ENCODE results near the gene CHST3.

Gene CHST3

DNA sequence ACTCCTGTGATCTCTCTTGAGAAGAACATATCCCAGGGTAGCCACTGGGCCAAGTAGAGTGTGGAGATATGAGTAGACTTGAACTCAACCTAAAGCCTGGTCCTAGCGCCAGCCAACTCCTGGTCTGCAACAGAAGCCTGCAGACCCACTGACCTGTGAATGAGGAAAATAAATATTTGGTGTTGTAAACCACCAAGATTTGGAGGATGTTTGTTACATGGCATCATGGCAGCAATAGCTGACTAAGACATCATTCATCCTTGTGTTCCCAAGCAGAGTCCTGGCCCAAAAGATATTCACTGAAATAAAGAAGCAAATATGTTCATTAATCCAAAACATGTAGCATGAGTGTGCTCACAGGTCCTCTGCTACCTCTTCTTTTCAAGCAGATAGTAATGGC lies 26.0 kb upstream of the CHST3 start:
- Mint-ChIP-seq H3K4me3 (no peak overlapping the region), H3K27me3 (ENCODE audit: low read depth, poor library complexity) (peaks cover 13% of the 10 kb centered on the region), H3K4me1 (no peaks in the 10 kb centered on the region), H3K9me3 (peaks cover 60% of the 10 kb centered on the region), H3K36me3 (ENCODE audit: low read depth) (peaks cover 4% of the 10 kb centered on the region), H3K27ac (no peak overlapping the region)
- no peak for DNase-seq
- TF ChIP-seq, protein P1, sequence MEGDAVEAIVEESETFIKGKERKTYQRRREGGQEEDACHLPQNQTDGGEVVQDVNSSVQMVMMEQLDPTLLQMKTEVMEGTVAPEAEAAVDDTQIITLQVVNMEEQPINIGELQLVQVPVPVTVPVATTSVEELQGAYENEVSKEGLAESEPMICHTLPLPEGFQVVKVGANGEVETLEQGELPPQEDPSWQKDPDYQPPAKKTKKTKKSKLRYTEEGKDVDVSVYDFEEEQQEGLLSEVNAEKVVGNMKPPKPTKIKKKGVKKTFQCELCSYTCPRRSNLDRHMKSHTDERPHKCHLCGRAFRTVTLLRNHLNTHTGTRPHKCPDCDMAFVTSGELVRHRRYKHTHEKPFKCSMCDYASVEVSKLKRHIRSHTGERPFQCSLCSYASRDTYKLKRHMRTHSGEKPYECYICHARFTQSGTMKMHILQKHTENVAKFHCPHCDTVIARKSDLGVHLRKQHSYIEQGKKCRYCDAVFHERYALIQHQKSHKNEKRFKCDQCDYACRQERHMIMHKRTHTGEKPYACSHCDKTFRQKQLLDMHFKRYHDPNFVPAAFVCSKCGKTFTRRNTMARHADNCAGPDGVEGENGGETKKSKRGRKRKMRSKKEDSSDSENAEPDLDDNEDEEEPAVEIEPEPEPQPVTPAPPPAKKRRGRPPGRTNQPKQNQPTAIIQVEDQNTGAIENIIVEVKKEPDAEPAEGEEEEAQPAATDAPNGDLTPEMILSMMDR (IDR thresholded peaks at IDR 0.05) = no peak

- Mint-ChIP-seq H3K36me3 (ENCODE audit: low read depth) (no peaks in the 10 kb centered on the region), H3K4me1 (no peaks in the 10 kb centered on the region), H3K9me3 (peaks cover 61% of the 10 kb centered on the region), H3K4me3 (no peak overlapping the region), H3K27me3 (ENCODE audit: low read depth, poor library complexity) (peaks cover 6% of the 10 kb centered on the region), H3K27ac (no peak overlapping the region)
- TF ChIP-seq, protein P1 (IDR thresholded peaks at IDR 0.05) = no peak
- DNase-seq = no peak
These were observed 24.9 kb upstream of the CHST3 start for GRCh38 chr10:71939304-71939703.

- no peak for DNase-seq
- Mint-ChIP-seq H3K4me3 (no peak overlapping the region), H3K9me3 (peaks cover 65% of the 10 kb centered on the region), H3K27ac (no peak overlapping the region), H3K36me3 (ENCODE audit: low read depth) (no peaks in the 10 kb centered on the region), H3K4me1 (no peaks in the 10 kb centered on the region), H3K27me3 (ENCODE audit: low read depth, poor library complexity) (peaks cover 6% of the 10 kb centered on the region)
- TF ChIP-seq, protein P1 (IDR thresholded peaks at IDR 0.05) = no peak
These were observed 24.2 kb upstream of the CHST3 start for GRCh38 chr10:71939861-71940474.

DNA sequence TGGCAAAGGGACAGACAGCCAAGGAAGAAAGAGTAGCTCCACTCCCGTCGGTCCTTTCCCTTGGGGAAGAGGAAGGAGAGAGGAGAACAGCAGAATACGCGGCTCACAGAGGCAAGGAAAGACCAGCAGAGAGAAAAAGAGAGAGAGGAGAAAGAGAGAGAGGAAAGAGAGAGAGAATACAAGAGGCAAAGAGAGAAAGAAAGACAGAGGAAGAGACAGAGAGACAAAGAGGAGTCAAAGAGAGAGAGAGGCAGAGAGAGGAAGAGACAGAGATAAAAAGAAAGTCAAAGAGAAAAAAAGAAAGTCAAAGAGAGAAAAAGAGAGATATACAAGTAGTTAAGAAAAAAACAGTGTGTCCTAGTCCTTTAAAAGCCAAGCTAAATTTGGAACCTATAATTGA lies 23.4 kb upstream of the CHST3 start:
- no peak overlapping the region for H3K4me3 Mint-ChIP-seq
- TF ChIP-seq, protein P1 (IDR thresholded peaks at IDR 0.05) = no peak
- H3K27me3 Mint-ChIP-seq (ENCODE audit: low read depth, poor library complexity) = peaks cover 6% of the 10 kb centered on the region
- peaks cover 1% of the 10 kb centered on the region for H3K36me3 Mint-ChIP-seq (ENCODE audit: low read depth)
- no peak for DNase-seq
- H3K4me1 Mint-ChIP-seq = no peaks in the 10 kb centered on the region
- peak overlapping the region; percentile 19 for H3K27ac Mint-ChIP-seq
- peaks cover 65% of the 10 kb centered on the region for H3K9me3 Mint-ChIP-seq

DNA sequence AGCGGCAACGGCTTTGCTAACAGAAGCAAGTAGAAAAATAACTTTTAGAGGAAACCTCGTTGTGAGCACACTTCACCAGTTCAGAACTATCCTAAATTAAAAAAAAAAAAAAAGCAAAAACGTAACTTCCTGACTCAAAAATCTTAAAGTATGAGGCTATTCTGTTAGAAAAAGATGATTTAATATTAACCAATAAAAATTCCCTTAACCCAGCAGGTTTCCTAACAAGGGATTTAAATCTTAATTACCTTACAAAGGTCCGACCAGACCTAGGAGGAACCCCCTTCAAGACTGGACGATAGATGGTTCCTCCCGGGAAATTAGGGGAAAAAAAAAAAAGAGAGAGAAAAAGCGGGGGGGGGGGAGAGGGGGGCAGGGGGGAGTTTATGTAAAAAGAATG lies 22.9 kb upstream of the CHST3 start:
- Mint-ChIP-seq H3K4me3 (no peak overlapping the region), H3K27me3 (ENCODE audit: low read depth, poor library complexity) (peaks cover 6% of the 10 kb centered on the region)

More for the DNA sequence above, 22.9 kb upstream of the CHST3 start:
- H3K36me3 Mint-ChIP-seq (ENCODE audit: low read depth) = peaks cover 7% of the 10 kb centered on the region
- H3K4me1 Mint-ChIP-seq = no peaks in the 10 kb centered on the region
- H3K27ac Mint-ChIP-seq = no peak overlapping the region
- DNase-seq = no peak
- TF ChIP-seq, protein P1 (IDR thresholded peaks at IDR 0.05) = no peak
- peaks cover 65% of the 10 kb centered on the region for H3K9me3 Mint-ChIP-seq
